ENCODE results near the gene KDM2A. TPM values are rescaled to one million over a fixed set of nuclear protein-coding genes. Genes with fewer than 3 reads are reported as not detected.

KDM2A gene
- total and polyA plus RNA-seq, 4 donors = 30.6 to 102 (median 63.2) TPM

DNA sequence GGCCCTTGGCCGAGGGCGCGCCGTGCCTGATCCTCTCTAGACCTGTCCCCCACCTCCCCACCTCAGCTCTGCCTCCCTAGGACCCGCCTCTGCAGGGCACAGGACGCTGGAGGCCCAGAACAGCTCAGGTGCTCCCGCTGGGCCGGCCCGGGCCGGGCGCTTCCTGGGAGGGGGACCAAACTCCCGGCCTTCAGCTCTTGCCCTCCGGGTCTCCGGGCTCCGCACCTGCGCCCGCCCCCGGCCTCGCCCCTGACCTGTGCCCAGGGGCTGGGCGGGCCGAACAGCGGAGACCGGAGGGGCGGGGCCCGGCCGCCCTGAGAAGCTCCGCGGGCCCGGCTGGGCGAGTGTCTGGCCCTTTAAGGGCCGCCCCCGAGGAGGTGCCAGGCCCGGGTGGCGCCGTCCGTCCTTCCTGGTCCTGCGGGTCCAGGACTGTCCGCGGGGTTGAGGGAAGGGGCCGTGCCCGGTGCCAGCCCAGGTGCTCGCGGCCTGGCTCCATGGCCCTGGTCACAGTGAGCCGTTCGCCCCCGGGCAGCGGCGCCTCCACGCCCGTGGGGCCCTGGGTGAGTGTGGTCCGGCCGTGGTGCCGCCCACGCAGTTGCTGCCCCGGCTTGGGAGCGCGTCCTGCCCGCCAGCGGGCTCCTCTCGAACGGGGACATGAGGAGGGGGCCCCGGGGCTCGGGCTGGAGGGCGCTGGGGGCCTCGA is 184.2 kb downstream of the KDM2A start, which contains the start of gene SSH3:
Gene SSH3 (plus strand): TSS at position 399 of the 703 bp plus-strand sequence. CDS start 96 bp downstream, at position 495.
- DNase-seq (peak; percentile 61 to 63 (median 61)), ATAC-seq (ENCODE audit: insufficient read depth, low FRiP score) (peak; percentile 92)
- WGBS, 2 donors = 0 to 1% methylated on average over 25 to 65 of the region's 65 CpGs
- peak within 1 kb of the TSS; percentile 69 to 91 for H3K27ac ChIP-seq (ENCODE audit: low read depth in 1 of 2, low read length in 1 of 2)
- H3K27me3 ChIP-seq (ENCODE audit: control insufficient read depth in 3 of 3, insufficient read depth in 3 of 3, low read length in 2 of 3) = no peaks in the 10 kb centered on the region
- no peaks in the 10 kb centered on the region for H3K9me3 ChIP-seq (ENCODE audit: control insufficient read depth in 4 of 4, insufficient read depth in 3 of 4, low read length in 3 of 4)
- H3K4me1 ChIP-seq (ENCODE audit: control insufficient read depth in 5 of 5, insufficient read depth in 5 of 5, low read length in 5 of 5) = peaks cover 0 to 28% (median 7%) of the 10 kb centered on the region in 5 donors
- H3K36me3 ChIP-seq (ENCODE audit: control insufficient read depth in 4 of 4, insufficient read depth in 4 of 4, low read length in 4 of 4) = peaks cover 0 to 34% (median 19%) of the 10 kb centered on the region in 4 donors
- H3K9ac ChIP-seq (ENCODE audit: insufficient read depth in 1 of 2, low read length in 2 of 2) = no peak within 1 kb of the TSS
- H3K4me3 ChIP-seq = peak within 1 kb of the TSS; percentile 76
- no peak for TF ChIP-seq CTCF (IDR thresholded peaks at IDR 0.05; ENCODE audit: control extremely low read depth, extremely low read depth)

GRCh38 chr11:67303835-67304411 is 184.9 kb downstream of the KDM2A start:
- WGBS, 2 donors = 3 to 7% methylated on average over 38 to 43 of the region's 43 CpGs
- peak overlapping the region; percentile 69 to 91 for H3K27ac ChIP-seq (ENCODE audit: low read depth in 1 of 2, low read length in 1 of 2)
- peaks cover 0 to 35% (median 19%) of the 10 kb centered on the region in 4 donors for H3K36me3 ChIP-seq (ENCODE audit: control insufficient read depth in 4 of 4, insufficient read depth in 4 of 4, low read length in 4 of 4)
- peak; percentile 29 to 48 (median 41) for DNase-seq
- H3K9me3 ChIP-seq (ENCODE audit: control insufficient read depth in 4 of 4, insufficient read depth in 3 of 4, low read length in 3 of 4) = no peaks in the 10 kb centered on the region
- no peak for TF ChIP-seq CTCF (IDR thresholded peaks at IDR 0.05; ENCODE audit: control extremely low read depth, extremely low read depth)
- peak overlapping the region; percentile 76 for H3K4me3 ChIP-seq
- ATAC-seq (ENCODE audit: insufficient read depth, low FRiP score) = peak; percentile 38
- H3K4me1 ChIP-seq (ENCODE audit: control insufficient read depth in 5 of 5, insufficient read depth in 5 of 5, low read length in 5 of 5) = peaks cover 0 to 28% (median 7%) of the 10 kb centered on the region in 5 donors
- H3K27me3 ChIP-seq (ENCODE audit: control insufficient read depth in 3 of 3, insufficient read depth in 3 of 3, low read length in 2 of 3) = no peaks in the 10 kb centered on the region
- H3K9ac ChIP-seq (ENCODE audit: insufficient read depth in 1 of 2, low read length in 2 of 2) = no peak overlapping the region

GRCh38 chr11:67304511-67305113 is 185.5 kb downstream of the KDM2A start:
- no peak overlapping the region for H3K4me3 ChIP-seq
- no peaks in the 10 kb centered on the region for H3K27me3 ChIP-seq (ENCODE audit: control insufficient read depth in 3 of 3, insufficient read depth in 3 of 3, low read length in 2 of 3)
- ATAC-seq (ENCODE audit: insufficient read depth, low FRiP score) (no peak), DNase-seq (no peak)
- H3K36me3 ChIP-seq (ENCODE audit: control insufficient read depth in 4 of 4, insufficient read depth in 4 of 4, low read length in 4 of 4) = peaks cover 0 to 35% (median 18%) of the 10 kb centered on the region in 4 donors
- no peak overlapping the region for H3K27ac ChIP-seq (ENCODE audit: low read depth in 1 of 2, low read length in 1 of 2)
- WGBS, 2 donors = 82 to 83% methylated on average over 14 of the region's 14 CpGs
- no peak for TF ChIP-seq CTCF (IDR thresholded peaks at IDR 0.05; ENCODE audit: control extremely low read depth, extremely low read depth)
- no peaks in the 10 kb centered on the region for H3K9me3 ChIP-seq (ENCODE audit: control insufficient read depth in 4 of 4, insufficient read depth in 3 of 4, low read length in 3 of 4)
- no peak overlapping the region for H3K9ac ChIP-seq (ENCODE audit: insufficient read depth in 1 of 2, low read length in 2 of 2)
- peaks cover 0 to 28% (median 7%) of the 10 kb centered on the region in 5 donors for H3K4me1 ChIP-seq (ENCODE audit: control insufficient read depth in 5 of 5, insufficient read depth in 5 of 5, low read length in 5 of 5)
